Adrenal gland (tissue), 12 donors: ENCODE results near the gene KIAA1958. TPM values are rescaled to one million over a fixed set of nuclear protein-coding genes. Genes with fewer than 3 reads are reported as not detected.

Experiments
- DNase-seq, 7 donors: peaks; one replicate each; pipeline ENCODE4 v3.0.0-alpha.2; 2019 to 2020
- H3K27ac ChIP-seq, 5 donors: fragments of 200-600 bp; sonication (generic) in 4 of 5; 1 replicate in 3 of 5; 2 replicates in 2 of 5; pipeline versions ENCODE4 v1.5.1 to v1.8.0; 2016 to 2020; ENCODE audit warnings: mild to moderate bottlenecking in 1 of 5
- H3K27me3 ChIP-seq: fragments of 200-600 bp; 2 replicates; pipeline ENCODE4 v1.8.0; 2021
- H3K36me3 ChIP-seq, 2 donors: fragments of 200-600 bp; replicated peaks in 1 of 2; 1 replicate in 1 of 2; 2 replicates in 1 of 2; pipeline versions ENCODE4 v1.5.1 to v1.8.0; 2018 to 2022
- H3K4me1 ChIP-seq, 2 donors: fragments of 200-600 bp; replicated peaks in 1 of 2; 1 replicate in 1 of 2; 2 replicates in 1 of 2; pipeline versions ENCODE4 v1.5.1 to v1.8.0; 2018 to 2021
- H3K4me3 ChIP-seq, 4 donors: fragments of 200-600 bp; sonication (generic) in 3 of 4; one replicate each; pipeline ENCODE4 v1.5.1; 2016 to 2018
- H3K9me3 ChIP-seq, 3 donors: fragments of 200-600 bp; sonication (generic) in 1 of 3; replicated peaks in 1 of 3; 1 replicate in 2 of 3; 2 replicates in 1 of 3; pipeline versions ENCODE4 v1.5.1 to v1.8.0; 2016 to 2021
- POLR2A ChIP-seq, 2 donors: fragments of 450-650 bp; IDR thresholded peaks; one replicate each; pipeline ENCODE4 v1.6.1; 2017; ENCODE audit warnings: antibody characterized with exemption in 2 of 2, mild to moderate bottlenecking in 2 of 2, moderate library complexity in 1 of 2
- WGBS, 4 donors: extraction: QIAGEN DNeasy Blood & Tissue Kit in 2 of 4; methylation state at CpG; one replicate each; pipeline versions ENCODE4 v1.1.5 to v1.1.7; 2013 to 2017; 5-methylcytosine and 5-hydroxymethylcytosine counted together
- intact Hi-C, 2 donors: fragments of 100-400 bp; cut with DNase I; formaldehyde crosslinking; loops; one replicate each; pipeline versions ENCODE4 v1.14.1 to v1.15.0; 2022 to 2023
- polyA plus RNA-seq, 3 donors: library from polyadenylated mRNA; stranded (reverse); fragments of 200-250 nt in 2 of 3; fragments of 350-450 nt in 1 of 3; fragmentation: Illumina TruSeq in 1 of 3; extraction: RNeasy Lipid Tissue Mini Kit (QIAGEN cat#74804) in 1 of 3; gene quantifications; one replicate each; pipeline ENCODE4 v1.2.3, GENCODE V29; 2013 to 2014
- total RNA-seq, 9 donors: library from RNA; depleted of rRNA in 4 of 9; stranded (reverse); fragments of >200 nt in 4 of 9; fragments of 120-200 nt in 1 of 9; fragmentation: NEBNext Ultra II Directional in 1 of 9; extraction: Animal tissue kit (Norgen Biotek cat#: 25700) in 1 of 9; gene quantifications; one replicate each; pipeline versions ENCODE4 v1.1.0 to v1.2.4, GENCODE V29; 2013 to 2023
- TF ChIP-seq, protein P1 (sequence below), 6 experiments: fragments of 450-650 bp in 4 of 6; fragments of 200-600 bp in 2 of 6; sonication (generic) in 1 of 6; IDR thresholded peaks; 1 replicate in 5 of 6; 2 replicates in 1 of 6; pipeline versions ENCODE4 v1.5.1 to v1.8.0; 2016 to 2021; ENCODE audit warnings: antibody characterized with exemption in 6 of 6, mild to moderate bottlenecking in 2 of 6, moderate library complexity in 1 of 6
- donor health status: healthy with polysubstance abuse.
- donor health status: Bipolar disorder and iron deficiency.
- donor health status: DM: yes; HTN: yes; CAD: no.
- donor health status: DM: no; HTN: no; CAD: no.
- donor health status: DM: no; HTN: no; CAD: no.
- donor health status: DM: yes; HTN: yes; CAD: no.

The KIAA1958 gene
- total and polyA plus RNA-seq, 12 donors, result 3.5 to 67.2 (median 30.0) TPM

DNA sequence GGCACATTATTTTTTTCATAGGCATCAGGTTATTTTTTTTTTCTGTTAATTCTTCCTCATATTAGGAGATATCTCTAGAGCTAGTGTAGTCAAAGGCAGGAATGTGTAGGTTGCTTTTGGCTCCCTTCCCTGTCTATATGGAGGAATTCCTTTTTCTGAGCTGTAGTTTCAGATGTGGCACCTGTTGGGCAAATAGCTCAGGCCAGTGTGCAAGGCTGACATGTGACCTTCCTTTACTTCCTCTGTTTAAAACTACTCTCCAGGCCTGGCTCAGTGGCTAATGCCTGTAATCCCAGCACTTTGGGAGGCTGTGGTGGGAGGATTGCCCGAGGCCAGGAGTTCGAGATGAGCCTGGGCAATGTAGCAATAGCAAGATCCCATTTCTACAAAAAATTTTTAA, 40.5 kb upstream of the KIAA1958 start:
- H3K27ac ChIP-seq, result no peak overlapping the region

DNA sequence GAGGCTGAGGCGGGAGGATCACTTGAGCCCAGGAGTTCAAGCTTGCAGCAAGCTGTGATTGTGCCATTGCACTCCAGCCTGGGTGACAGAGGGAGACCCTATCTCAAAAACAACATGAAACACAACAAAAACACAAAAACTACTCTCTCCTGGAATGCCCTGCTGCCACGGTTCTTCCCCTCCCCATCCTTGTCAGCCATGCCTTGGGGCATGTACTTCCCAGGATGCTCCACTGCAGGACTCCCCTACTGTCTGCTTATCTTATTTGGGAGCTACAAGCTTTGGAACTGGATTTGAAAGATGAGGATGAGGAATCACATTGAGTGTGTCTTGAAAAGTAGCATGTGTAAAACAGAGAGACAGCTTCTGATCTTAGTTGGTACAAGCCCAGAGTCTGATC, 40.1 kb upstream of the KIAA1958 start:
- H3K27ac ChIP-seq, result peak overlapping the region in 2 of 5 donors; percentile 6 to 22
- H3K4me1 ChIP-seq, result no peaks in the 10 kb centered on the region
- no peak for DNase-seq
- H3K4me3 ChIP-seq, result no peak overlapping the region
- no peaks in the 10 kb centered on the region for H3K9me3 ChIP-seq
- no peaks in the 10 kb centered on the region for H3K36me3 ChIP-seq
- no peaks in the 10 kb centered on the region for H3K27me3 ChIP-seq
- no peak for TF ChIP-seq POLR2A (IDR thresholded peaks at IDR 0.05)
- TF ChIP-seq, protein P1, sequence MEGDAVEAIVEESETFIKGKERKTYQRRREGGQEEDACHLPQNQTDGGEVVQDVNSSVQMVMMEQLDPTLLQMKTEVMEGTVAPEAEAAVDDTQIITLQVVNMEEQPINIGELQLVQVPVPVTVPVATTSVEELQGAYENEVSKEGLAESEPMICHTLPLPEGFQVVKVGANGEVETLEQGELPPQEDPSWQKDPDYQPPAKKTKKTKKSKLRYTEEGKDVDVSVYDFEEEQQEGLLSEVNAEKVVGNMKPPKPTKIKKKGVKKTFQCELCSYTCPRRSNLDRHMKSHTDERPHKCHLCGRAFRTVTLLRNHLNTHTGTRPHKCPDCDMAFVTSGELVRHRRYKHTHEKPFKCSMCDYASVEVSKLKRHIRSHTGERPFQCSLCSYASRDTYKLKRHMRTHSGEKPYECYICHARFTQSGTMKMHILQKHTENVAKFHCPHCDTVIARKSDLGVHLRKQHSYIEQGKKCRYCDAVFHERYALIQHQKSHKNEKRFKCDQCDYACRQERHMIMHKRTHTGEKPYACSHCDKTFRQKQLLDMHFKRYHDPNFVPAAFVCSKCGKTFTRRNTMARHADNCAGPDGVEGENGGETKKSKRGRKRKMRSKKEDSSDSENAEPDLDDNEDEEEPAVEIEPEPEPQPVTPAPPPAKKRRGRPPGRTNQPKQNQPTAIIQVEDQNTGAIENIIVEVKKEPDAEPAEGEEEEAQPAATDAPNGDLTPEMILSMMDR (IDR thresholded peaks at IDR 0.05), result no peak
- WGBS, 4 donors, result 88 to 94% (median 89%) methylated on average over 2 of the region's 2 CpGs
- intact Hi-C loops, result no loop called here

More for the DNA sequence above, 40.5 kb upstream of the KIAA1958 start:
- H3K9me3 ChIP-seq, result no peaks in the 10 kb centered on the region
- no peak for DNase-seq
- TF ChIP-seq POLR2A (IDR thresholded peaks at IDR 0.05), result no peak
- TF ChIP-seq, protein P1 (IDR thresholded peaks at IDR 0.05), result no peak
- WGBS, 4 donors, result 83 to 96% (median 94%) methylated on average over 2 of the region's 2 CpGs
- H3K27me3 ChIP-seq, result no peaks in the 10 kb centered on the region
- H3K4me1 ChIP-seq, result no peaks in the 10 kb centered on the region
- no peak overlapping the region for H3K4me3 ChIP-seq
- no peaks in the 10 kb centered on the region for H3K36me3 ChIP-seq
- intact Hi-C loops, result no loop called here

DNA sequence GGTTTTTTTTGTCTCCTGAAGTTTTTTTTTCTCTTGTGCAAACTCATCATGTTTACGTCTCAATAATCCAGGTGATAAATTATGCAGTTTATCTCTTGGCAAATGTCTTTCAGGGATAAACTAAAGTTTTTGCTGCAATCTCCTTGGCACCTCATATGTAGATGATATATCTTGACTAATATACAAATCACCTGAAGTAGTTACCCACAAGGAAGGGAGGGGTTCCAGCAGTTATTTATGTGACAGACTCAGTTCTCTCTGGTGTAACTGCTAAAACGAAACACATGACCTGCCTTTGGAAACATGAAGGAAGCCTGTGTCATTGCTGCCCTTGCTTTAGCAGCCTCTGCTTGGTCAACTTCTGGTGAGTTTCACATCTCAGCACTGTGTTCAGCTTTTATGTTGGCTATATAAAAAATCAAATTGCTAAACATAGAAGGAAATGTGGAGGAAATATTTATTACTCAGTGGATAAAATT, 39.3 kb upstream of the KIAA1958 start:
- Histone ChIP-seq H3K27ac (peak overlapping the region in 3 of 5 donors; percentile 22 to 47 (median 35)), H3K27me3 (no peaks in the 10 kb centered on the region), H3K4me3 (no peak overlapping the region), H3K4me1 (no peaks in the 10 kb centered on the region), H3K36me3 (no peaks in the 10 kb centered on the region), H3K9me3 (no peaks in the 10 kb centered on the region)
- no peak for TF ChIP-seq POLR2A (IDR thresholded peaks at IDR 0.05)
- TF ChIP-seq, protein P1 (IDR thresholded peaks at IDR 0.05), result no peak
- peak in 6 of 7 donors; percentile 23 to 60 (median 40) for DNase-seq
- intact Hi-C loops, result no loop called here
- 20 to 37% (median 23%) methylated on average over 2 of the region's 2 CpGs for WGBS, 4 donors

DNA sequence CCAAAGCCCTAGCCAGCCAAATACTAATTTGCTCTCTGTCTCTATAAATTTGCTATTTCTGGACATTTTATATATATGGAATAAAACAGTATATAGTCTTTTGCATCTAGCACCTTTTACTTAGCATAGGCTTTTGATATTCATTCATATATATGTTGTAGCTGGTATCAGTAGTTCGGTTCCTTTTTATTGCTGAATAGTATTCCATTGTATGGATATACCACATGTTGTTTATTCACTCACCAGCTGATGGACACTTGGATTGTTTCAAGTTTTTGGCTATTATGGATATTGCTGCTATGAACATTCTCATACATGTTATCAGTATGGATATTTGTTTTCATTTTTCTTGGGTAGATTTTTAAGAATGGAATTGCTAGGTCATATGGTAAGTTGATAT, 23.8 kb upstream of the KIAA1958 start:
- peaks cover 0 to 27% of the 10 kb centered on the region in 2 donors for H3K36me3 ChIP-seq
- intact Hi-C loops, result no loop called here

More for the DNA sequence above, 23.8 kb upstream of the KIAA1958 start:
- H3K4me1 ChIP-seq, result no peaks in the 10 kb centered on the region
- no peak for DNase-seq
- TF ChIP-seq, protein P1 (IDR thresholded peaks at IDR 0.05), result no peak
- no peak for TF ChIP-seq POLR2A (IDR thresholded peaks at IDR 0.05)
- H3K27me3 ChIP-seq, result no peaks in the 10 kb centered on the region
- H3K4me3 ChIP-seq, result no peak overlapping the region
- no peak overlapping the region for H3K27ac ChIP-seq
- H3K9me3 ChIP-seq, result no peaks in the 10 kb centered on the region
- 96 to 100% (median 97%) methylated on average over 1 of the region's 1 CpG for WGBS, 4 donors
